HG03520 (cell line): ENCODE data around the gene TAOK3.

Source experiments
- ATAC-seq: cut with Tn5 transposase; IDR thresholded peaks from one replicate; pipeline ENCODE4 v1.9.1; 2021; ENCODE audit warnings: mild to moderate bottlenecking, moderate library complexity; ENCODE audit not compliant: unreplicated experiment

TAOK3 gene

DNA sequence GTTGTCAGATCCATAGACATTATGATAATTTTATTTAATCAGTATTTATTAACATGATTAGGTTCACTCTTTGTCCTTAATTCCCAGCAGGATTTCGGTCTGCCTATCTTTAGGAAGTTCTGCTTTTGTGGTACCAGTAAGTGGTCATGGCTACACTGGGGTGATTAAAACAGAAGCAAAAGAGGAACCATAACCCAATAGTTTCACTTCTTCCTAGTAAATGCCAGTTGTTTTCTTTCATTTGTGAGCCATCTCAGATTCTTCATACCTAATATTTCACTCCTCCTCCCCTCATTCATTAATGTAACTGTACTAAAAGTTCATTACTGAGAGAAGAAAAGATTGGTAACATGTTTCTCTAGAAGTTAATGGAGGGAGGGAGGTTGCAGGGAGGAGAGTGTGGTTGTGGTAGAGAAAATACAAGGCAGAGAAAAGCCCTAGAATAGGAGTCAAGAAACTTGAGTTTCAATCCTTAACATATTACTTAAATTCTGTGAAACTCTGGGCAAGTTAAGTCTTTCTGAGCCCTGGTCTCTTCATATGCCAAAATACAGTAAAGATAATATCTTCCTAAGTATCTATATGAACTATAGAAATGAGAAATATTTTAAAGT lies 135.5 kb downstream of the TAOK3 start:
- ATAC-seq, result peak; percentile 87

- ATAC-seq, result no peak
Measured at GRCh38 chr12:118220702-118221101, 152.0 kb downstream of the TAOK3 start.

- no peak for ATAC-seq
Measured at GRCh38 chr12:118219772-118220171, 152.9 kb downstream of the TAOK3 start.

DNA sequence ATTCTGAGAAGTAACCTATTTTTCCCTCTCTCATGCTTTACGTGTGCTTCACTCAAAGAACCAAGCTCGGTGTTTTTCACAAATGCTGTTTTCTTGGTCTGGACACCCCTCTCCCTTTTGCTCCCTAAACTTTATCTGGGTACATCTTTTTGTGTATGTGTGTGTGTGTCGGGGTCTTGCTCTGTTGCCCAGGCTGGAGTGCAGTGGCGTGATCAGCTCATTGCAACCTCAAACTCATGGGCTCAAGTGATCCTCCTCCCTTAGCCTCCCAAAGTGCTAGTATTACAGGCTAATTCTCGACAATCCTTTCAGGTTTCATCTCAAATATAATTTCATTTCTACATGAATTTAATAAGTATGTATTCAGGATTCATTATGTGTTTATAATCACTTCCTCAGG lies 153.6 kb downstream of the TAOK3 start:
- ATAC-seq, result no peak

DNA sequence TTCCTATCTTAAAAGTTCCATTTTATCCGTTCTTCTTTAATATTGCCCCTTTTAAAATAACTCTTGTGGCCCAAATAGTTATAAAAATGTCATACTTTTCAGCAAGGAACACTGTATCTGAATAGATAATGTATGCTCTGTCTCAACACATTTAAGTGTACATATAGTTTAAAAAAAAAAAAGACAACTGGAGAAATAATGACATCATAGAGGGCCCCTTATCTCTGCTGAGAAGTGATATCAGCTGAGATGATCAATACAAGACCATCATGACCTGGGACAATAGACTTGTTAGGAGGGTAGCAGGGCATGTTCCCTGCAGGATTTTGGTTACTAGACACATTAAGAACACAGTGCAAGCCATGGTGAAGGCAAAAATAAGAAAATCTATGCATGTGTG lies 159.3 kb downstream of the TAOK3 start:
- no peak for ATAC-seq

DNA sequence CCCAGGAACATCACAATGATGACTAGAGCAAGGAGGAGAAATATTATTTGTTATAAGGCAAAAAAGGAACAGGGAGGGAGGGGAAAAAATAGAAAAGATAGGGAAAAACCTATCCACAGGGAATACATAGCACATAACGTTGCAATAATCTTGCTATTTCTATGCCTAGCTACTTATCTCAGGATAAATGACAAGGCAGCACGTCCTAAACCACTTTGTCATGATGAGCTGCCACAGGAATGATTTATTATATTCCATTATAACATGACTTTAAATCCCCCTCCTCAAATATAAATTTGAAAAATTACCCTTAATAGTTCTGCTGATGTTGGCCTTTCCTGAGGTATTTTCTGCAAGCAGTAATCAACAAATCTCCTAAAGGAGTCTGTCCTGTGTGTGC lies 160.1 kb downstream of the TAOK3 start:
- ATAC-seq, result no peak

DNA sequence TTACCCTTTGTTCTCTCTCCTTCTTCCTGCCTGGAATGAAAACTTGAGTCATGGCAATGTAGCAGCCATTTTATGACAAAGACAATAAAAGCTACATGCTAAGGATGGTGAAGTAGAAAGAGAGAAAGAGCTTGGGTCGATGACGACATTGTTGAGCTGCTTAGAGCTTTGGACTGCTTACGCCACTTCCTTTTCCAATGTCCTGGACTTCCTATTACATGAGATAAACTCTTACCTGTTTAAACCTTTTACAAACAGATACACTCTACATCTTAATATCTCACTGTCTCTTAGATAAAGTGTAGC lies 166.6 kb downstream of the TAOK3 start:
- no peak for ATAC-seq

GRCh38 chr12:118193958-118194357 lies 178.7 kb downstream of the TAOK3 start:
- ATAC-seq, result no peak

GRCh38 chr12:118193477-118193876 lies 179.2 kb downstream of the TAOK3 start:
- ATAC-seq, result no peak

DNA sequence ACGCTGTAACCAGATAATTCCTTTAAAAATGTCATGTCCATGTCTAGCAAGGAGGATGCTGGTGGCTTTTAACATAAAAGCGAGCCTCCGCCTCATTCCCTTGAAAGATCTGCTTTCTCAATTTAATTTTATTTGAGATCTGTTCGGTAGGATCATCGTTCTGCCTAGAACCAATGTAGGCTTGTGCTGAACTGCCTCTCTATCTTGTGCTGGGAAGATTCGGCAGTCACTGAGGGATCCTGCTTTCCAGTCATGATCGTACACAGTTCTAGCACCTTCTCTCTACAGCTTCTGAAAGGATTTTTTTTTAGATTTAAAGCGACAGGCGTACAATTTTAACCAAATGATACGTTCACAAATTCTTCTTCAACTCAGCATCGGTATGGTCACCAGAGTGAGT lies 182.4 kb downstream of the TAOK3 start:
- no peak for ATAC-seq

- ATAC-seq, result no peak
Measured at GRCh38 chr12:118189741-118190191, 182.9 kb downstream of the TAOK3 start.

DNA sequence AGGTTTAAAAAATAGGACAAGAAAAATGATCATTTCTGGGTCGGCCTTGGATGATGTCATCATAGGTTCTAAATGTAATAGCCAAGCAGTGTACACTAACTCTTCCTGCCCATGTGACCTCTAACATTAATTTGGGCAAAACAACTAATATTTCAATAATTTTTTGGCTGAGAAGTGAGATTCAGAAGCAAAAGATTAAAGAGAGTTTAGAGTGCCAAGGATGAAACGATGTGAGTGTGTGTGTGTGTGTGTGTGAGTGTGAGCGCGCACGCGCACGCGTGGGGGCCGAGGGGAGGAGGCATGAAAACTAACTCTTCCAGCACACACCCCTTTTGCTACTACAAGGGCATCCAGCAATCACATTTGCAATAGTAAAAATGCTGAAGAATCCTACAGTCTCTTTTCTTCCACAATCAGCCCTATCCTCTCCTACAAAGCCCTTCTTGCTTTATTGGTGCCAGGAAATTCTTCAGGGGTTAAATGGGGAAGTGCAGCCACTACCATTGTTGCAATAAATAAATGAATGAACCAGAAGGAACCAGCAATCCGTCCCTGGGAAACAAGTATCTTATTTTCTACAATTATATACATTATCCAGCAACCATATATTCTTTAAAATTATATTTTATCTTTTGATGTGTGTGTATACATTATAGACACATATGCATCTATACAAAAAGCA lies 183.9 kb downstream of the TAOK3 start:
- no peak for ATAC-seq

DNA sequence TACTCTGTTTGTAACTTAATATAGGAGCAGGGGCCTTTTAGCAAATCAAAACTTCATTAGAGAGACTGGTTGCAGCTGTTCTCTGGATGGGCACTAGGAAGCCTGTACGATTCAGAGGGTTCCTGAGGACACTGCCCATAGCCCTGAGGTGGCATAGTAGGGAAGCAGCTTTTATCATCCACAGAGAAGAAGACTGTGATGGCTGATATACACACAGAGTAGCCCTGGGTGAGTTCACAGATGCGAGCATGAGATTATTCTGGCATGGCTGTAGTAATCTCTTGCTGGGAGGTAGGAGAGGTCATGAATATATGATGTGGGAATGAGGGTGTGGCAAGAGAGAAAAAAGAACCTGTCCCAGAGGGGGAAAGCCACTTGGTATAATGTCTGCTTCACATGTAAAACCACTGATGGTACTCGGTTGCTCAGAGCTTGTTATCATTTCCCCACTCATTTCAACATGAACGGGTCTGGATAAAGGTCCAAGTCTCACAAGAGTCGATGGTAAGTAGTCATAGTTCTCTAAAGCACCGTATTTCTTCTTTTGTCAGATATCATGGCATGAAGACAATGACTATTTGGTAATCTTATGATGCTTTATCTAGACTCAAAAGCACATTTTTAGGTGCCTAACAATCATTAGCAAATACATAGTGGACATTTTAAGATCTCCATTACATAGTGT lies 184.8 kb downstream of the TAOK3 start:
- ATAC-seq, result no peak

DNA sequence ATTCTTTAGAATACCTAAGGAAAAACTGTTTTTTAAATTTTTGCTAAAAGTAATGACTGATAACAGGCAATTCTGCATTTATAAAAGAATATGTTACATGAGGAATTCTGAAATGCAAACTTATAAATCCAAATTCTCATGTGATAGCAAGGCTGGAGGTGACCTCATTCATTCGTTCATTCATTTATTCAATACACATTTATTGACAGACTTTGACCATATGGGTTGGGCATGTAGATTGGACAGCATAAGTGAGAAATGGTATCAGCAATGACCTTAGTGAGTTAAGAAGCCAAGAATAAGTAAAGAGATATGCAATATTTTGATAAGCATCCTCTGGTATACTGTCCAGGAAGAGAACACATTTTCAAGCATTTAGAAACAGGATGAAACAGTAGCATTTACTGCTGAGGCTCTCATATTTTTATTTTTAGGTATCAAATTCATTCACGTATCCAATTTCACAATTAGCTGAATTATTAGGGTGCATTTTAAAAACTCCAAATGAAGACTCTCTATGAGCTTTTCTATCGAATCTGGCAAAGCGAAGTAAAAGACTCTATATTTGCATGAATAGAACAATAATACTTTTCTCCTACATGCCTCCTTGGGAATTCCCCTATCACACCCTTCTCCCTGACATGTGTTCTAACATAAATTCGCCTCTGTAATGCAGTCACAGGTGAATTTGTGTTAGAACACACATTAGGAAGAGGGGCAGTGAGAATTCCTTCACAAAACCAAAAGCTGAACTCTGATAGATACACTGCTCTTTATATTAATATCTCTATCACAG lies 186.9 kb downstream of the TAOK3 start:
- ATAC-seq, result no peak

- no peak for ATAC-seq
Measured at GRCh38 chr12:118183711-118184110, 189.0 kb downstream of the TAOK3 start.

DNA sequence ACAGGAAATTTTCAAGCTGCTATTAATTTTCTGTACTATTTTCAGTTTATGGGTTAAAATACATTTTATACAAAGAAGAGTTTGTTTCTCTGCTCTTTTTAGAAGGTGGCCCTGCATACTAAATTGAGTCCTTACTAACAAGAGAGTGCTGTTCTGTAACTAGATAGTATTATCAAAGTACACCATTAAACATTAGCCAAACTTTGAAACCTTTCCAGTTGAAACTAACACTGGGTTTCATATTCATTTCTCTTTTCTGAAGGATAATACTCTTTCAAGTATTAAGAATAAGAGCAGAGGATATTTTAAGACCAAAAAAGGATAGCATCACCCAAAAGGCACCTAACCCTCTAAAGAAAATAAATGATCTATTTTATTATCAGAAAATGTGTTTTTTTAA lies 189.6 kb downstream of the TAOK3 start:
- no peak for ATAC-seq

DNA sequence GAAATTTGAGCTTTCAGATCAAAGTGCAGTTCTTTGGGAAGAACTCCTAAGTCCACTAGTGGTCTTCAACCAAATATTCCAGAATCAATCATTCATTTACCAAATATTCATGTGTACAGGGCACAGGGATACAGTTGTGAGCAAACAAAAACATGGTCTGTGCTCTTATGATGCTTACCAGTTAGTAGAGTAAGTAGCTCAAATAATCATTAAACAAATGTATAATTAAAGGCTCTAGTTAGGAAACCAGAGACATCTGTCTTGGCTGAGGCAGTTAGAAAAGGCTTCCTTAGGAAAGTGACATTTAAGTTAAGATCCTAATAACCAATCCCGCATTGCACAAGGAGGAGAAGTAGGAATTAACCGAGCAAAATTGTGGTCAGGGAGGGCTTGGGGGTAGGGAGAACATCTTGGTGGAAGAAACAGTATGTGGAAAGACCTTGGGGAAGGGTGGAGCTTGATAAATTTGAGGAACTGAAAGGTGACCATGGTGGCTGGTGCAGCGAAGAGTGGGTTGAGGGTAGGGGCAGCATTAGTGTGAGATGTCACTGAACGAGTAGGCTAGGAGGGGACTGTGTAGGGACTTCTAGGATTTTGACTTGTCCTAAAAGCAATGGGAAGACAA lies 196.8 kb downstream of the TAOK3 start:
- no peak for ATAC-seq

DNA sequence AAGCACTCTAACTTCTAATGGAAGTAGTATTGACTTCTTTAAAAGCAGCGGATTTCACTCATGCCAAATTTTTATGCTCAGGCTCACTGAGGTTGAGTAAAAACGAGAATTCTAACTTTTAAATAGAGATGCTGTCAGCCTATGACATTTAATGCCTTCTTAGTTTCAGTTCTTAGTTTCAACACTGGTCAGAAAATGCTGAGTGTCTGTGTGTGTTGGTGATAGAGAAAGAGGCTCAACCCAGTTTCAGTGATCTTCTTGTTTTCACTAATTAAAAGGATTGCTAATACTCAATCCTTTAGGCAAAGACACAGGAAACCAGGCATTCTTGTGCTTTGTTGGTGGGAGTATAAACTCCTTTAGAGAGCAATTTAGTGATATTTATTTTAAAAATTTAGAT lies 205.8 kb downstream of the TAOK3 start:
- peak; percentile 98 for ATAC-seq

DNA sequence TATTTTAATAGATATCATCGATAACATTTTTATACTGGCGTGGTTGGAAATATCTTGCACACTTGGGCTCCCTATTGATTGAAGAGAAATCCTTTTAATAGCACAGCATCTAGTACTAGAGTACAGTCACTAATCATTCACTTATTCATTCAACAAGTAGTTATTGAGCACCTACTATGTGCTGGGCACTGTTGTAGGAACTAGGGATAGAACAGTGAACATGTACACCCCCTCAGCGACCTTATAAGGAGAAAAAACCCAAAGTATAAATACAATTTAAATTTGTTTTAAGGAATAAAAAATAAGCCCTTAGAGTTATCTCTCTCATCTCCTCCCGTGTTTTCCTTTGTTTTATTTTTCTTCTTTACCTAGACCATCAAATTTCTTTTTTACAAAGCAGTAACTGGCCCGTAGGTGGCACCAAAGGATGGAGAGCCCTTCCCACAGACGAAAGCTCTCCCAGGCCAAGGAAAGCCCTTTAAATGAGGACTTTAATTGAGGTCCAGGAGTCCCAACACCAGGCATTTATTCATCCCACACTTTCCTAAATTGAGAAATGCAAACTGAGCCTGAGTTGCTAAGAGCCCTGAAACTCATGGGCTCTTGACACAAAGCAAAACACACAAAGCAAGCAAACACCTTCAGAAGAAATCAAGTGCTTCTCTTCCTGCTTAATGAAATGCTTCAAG lies 207.8 kb downstream of the TAOK3 start:
- ATAC-seq, result no peak

DNA sequence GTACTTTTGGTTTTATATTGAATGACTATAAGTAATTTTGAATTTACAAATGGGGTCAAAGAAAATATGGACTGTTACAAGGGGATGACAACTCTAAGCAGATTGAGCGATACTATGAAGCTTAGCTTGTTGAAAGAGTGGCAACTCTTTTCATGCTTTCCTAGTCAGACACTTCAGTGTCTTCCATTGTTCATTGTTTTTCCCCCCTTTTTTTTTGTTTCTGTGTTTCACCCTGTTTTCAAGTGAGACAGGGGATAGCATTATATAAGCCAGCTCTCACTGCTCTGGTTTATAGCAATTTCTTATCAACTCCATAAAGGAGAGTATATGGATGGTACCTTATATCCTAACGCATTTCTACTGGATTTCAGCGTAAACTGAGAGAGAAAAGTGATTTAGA lies 212.2 kb downstream of the TAOK3 start:
- no peak for ATAC-seq

GRCh38 chr12:118151755-118152154 lies 221.0 kb downstream of the TAOK3 start:
- ATAC-seq, result no peak
